ENCODE measurements around the gene RIF1. TPM values are rescaled to one million over a fixed set of nuclear protein-coding genes. Genes with fewer than 3 reads are reported as not detected.

The RIF1 gene
- total and polyA plus RNA-seq, 9 of the 15 experiments (the other 6 are each of a cell fraction or from before 2014, with no cell fraction given), result 11.0 to 109 (median 44.2) TPM

DNA sequence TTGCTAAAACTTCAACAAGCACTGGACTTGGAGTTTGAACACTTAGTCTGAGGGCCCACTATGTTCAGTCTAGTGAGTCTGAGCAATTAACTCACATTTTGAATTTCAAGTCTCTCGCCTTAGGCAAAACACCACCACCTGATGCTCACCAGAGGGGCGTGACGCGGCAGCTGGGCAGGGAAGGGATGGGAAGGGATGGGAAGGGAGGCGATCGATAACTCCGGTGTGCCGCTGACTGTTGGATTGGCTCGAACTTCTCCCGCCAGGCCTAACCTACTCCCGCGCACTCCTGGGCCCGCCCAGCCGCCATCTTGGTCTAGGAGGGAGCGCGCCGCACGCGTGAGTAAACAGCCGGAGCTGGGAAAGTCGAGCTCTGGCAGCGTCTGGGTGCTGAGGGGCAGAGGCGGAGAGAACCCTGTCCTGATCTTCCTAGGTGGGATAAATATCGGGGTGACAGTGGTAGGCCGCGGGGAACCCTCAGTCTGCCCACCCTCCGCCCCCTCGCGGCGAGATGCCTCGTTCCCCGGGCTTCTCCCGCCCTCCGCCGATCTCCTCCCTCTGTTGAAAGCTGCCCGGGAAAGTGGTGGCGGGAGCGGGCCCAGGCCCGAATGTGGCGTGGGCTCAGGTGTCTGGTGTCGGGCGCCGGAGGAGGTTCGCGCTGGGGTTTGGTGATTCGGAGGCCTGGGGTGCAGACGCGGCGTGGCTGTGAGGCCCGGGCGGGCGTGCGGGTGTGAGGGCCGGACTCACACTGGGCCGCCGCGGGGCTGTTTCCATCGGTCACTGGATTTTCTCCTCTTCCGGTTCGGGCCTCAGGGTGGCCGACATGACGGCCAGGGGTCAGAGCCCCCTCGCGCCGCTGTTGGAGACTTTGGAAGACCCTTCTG, at the start of gene RIF1 (continued):
- no peak for TF ChIP-seq XRCC3 (IDR thresholded peaks at IDR 0.05)
- TF ChIP-seq, protein P1, sequence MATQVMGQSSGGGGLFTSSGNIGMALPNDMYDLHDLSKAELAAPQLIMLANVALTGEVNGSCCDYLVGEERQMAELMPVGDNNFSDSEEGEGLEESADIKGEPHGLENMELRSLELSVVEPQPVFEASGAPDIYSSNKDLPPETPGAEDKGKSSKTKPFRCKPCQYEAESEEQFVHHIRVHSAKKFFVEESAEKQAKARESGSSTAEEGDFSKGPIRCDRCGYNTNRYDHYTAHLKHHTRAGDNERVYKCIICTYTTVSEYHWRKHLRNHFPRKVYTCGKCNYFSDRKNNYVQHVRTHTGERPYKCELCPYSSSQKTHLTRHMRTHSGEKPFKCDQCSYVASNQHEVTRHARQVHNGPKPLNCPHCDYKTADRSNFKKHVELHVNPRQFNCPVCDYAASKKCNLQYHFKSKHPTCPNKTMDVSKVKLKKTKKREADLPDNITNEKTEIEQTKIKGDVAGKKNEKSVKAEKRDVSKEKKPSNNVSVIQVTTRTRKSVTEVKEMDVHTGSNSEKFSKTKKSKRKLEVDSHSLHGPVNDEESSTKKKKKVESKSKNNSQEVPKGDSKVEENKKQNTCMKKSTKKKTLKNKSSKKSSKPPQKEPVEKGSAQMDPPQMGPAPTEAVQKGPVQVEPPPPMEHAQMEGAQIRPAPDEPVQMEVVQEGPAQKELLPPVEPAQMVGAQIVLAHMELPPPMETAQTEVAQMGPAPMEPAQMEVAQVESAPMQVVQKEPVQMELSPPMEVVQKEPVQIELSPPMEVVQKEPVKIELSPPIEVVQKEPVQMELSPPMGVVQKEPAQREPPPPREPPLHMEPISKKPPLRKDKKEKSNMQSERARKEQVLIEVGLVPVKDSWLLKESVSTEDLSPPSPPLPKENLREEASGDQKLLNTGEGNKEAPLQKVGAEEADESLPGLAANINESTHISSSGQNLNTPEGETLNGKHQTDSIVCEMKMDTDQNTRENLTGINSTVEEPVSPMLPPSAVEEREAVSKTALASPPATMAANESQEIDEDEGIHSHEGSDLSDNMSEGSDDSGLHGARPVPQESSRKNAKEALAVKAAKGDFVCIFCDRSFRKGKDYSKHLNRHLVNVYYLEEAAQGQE (IDR thresholded peaks at IDR 0.05; ENCODE audit: borderline replicate concordance), result peak; percentile 99
- TF ChIP-seq, protein P1 (CRISPR knock-in tag; IDR thresholded peaks at IDR 0.05; ENCODE audit: low read depth), result peak; percentile 80
- TF ChIP-seq, protein P2, sequence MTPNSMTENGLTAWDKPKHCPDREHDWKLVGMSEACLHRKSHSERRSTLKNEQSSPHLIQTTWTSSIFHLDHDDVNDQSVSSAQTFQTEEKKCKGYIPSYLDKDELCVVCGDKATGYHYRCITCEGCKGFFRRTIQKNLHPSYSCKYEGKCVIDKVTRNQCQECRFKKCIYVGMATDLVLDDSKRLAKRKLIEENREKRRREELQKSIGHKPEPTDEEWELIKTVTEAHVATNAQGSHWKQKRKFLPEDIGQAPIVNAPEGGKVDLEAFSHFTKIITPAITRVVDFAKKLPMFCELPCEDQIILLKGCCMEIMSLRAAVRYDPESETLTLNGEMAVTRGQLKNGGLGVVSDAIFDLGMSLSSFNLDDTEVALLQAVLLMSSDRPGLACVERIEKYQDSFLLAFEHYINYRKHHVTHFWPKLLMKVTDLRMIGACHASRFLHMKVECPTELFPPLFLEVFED (CRISPR knock-in tag; conservative IDR thresholded peaks at IDR 0.05), result no peak
- TF ChIP-seq IRF2 (CRISPR knock-in tag; IDR thresholded peaks at IDR 0.05), result no peak
- TF ChIP-seq SMAD4 (CRISPR knock-in tag; conservative IDR thresholded peaks at IDR 0.05), result peak; percentile 85
- TF ChIP-seq XRCC5 (IDR thresholded peaks at IDR 0.05; ENCODE audit: low read depth, low read length), result peak; percentile 98
- no peak; the same call in 1 of the 2 replicates for TF ChIP-seq EHMT2 (IDR thresholded peaks at IDR 0.05)
- TF ChIP-seq, protein P3, sequence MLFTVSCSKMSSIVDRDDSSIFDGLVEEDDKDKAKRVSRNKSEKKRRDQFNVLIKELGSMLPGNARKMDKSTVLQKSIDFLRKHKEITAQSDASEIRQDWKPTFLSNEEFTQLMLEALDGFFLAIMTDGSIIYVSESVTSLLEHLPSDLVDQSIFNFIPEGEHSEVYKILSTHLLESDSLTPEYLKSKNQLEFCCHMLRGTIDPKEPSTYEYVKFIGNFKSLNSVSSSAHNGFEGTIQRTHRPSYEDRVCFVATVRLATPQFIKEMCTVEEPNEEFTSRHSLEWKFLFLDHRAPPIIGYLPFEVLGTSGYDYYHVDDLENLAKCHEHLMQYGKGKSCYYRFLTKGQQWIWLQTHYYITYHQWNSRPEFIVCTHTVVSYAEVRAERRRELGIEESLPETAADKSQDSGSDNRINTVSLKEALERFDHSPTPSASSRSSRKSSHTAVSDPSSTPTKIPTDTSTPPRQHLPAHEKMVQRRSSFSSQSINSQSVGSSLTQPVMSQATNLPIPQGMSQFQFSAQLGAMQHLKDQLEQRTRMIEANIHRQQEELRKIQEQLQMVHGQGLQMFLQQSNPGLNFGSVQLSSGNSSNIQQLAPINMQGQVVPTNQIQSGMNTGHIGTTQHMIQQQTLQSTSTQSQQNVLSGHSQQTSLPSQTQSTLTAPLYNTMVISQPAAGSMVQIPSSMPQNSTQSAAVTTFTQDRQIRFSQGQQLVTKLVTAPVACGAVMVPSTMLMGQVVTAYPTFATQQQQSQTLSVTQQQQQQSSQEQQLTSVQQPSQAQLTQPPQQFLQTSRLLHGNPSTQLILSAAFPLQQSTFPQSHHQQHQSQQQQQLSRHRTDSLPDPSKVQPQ (CRISPR knock-in tag; IDR thresholded peaks at IDR 0.05; ENCODE audit: borderline replicate concordance), result no peak
- TF ChIP-seq MAFF (IDR thresholded peaks at IDR 0.05; ENCODE audit: low read length), result no peak
- TF ChIP-seq ZNF764 (CRISPR knock-in tag; IDR thresholded peaks at IDR 0.05; ENCODE audit: low read depth), result no peak
- TF ChIP-seq, protein P4, sequence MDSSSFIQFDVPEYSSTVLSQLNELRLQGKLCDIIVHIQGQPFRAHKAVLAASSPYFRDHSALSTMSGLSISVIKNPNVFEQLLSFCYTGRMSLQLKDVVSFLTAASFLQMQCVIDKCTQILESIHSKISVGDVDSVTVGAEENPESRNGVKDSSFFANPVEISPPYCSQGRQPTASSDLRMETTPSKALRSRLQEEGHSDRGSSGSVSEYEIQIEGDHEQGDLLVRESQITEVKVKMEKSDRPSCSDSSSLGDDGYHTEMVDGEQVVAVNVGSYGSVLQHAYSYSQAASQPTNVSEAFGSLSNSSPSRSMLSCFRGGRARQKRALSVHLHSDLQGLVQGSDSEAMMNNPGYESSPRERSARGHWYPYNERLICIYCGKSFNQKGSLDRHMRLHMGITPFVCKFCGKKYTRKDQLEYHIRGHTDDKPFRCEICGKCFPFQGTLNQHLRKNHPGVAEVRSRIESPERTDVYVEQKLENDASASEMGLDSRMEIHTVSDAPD (CRISPR knock-in tag; IDR thresholded peaks at IDR 0.05), result no peak
- no peak for TF ChIP-seq ZNF146 (CRISPR knock-in tag; IDR thresholded peaks at IDR 0.05; ENCODE audit: unreplicated experiment)
- no peak for TF ChIP-seq ZNF778 (CRISPR knock-in tag; IDR thresholded peaks at IDR 0.05)

Measured in K562 (cell line).